Mesothelial cell of epicardium (in vitro differentiated cells): ENCODE measurements around the gene ACAT2. TPM values are rescaled to one million over a fixed set of nuclear protein-coding genes. Genes with fewer than 3 reads are reported as not detected.
"Not testable (repeated sequence)": the region's sequence is repeated elsewhere in the genome, so short reads cannot be mapped to it uniquely, and the experiment has no call there.

ENCODE experiments used
- DNase-seq, 2 experiments: peaks; one replicate each; pipeline ENCODE4 v3.0.0; 2021; ENCODE audit warnings: low spot score in 2 of 2; ENCODE audit not compliant: unreplicated experiment in 2 of 2
- H3K27ac Mint-ChIP-seq: 2 replicates; pipeline ENCODE4 v1.8.0; 2021; ENCODE audit warnings: mixed read lengths
- H3K27me3 Mint-ChIP-seq: 2 replicates; pipeline ENCODE4 v1.8.0; 2021; ENCODE audit warnings: low read depth, mixed read lengths
- H3K36me3 Mint-ChIP-seq: 2 replicates; pipeline ENCODE4 v1.8.0; 2021; ENCODE audit warnings: mixed read lengths
- H3K4me1 Mint-ChIP-seq: 2 replicates; pipeline ENCODE4 v1.8.0; 2021; ENCODE audit warnings: mixed read lengths
- H3K4me3 Mint-ChIP-seq: 2 replicates; pipeline ENCODE4 v1.8.0; 2021; ENCODE audit warnings: mild to moderate bottlenecking, moderate library complexity, mixed read lengths
- H3K9me3 Mint-ChIP-seq: 2 replicates; pipeline ENCODE4 v1.8.0; 2021; ENCODE audit warnings: mixed read lengths
- CTCF ChIP-seq: fragments of 200-600 bp; sonication (generic); IDR thresholded peaks from one replicate; pipeline ENCODE4 v1.5.0; 2021; ENCODE audit warnings: antibody characterized with exemption; ENCODE audit not compliant: unreplicated experiment
- total RNA-seq: library from RNA; stranded (reverse); gene quantifications from 3 replicates; pipeline ENCODE4 v1.2.1, GENCODE V29; 2021

ACAT2 gene
- total RNA-seq, 1 donor from 2014 or later = 35.8 TPM

- H3K4me3 Mint-ChIP-seq = no peak overlapping the region
- no peaks in the 10 kb centered on the region for H3K27me3 Mint-ChIP-seq
- no peak for TF ChIP-seq CTCF
- peaks cover 3% of the 10 kb centered on the region for H3K36me3 Mint-ChIP-seq
- no peaks in the 10 kb centered on the region for H3K9me3 Mint-ChIP-seq
- no peaks in the 10 kb centered on the region for H3K4me1 Mint-ChIP-seq
- DNase-seq = no peak
- H3K27ac Mint-ChIP-seq = no peak overlapping the region
Measured at GRCh38 chr6:159716247-159717096, 45.4 kb upstream of the ACAT2 start.

- Mint-ChIP-seq H3K9me3 (peaks cover 11% of the 10 kb centered on the region), H3K36me3 (peaks cover 17% of the 10 kb centered on the region), H3K4me1 (no peaks in the 10 kb centered on the region), H3K27ac (no peak overlapping the region), H3K27me3 (no peaks in the 10 kb centered on the region), H3K4me3 (no peak overlapping the region)
- no peak for DNase-seq
- TF ChIP-seq CTCF = no peak
Measured at GRCh38 chr6:159718634-159719033, 43.2 kb upstream of the ACAT2 start.

GRCh38 chr6:159719287-159719686 lies 42.6 kb upstream of the ACAT2 start:
- Mint-ChIP-seq H3K36me3 (peaks cover 23% of the 10 kb centered on the region), H3K27me3 (no peaks in the 10 kb centered on the region), H3K4me3 (no peak overlapping the region), H3K9me3 (peaks cover 11% of the 10 kb centered on the region), H3K4me1 (no peaks in the 10 kb centered on the region), H3K27ac (no peak overlapping the region)
- TF ChIP-seq CTCF = no peak
- DNase-seq = no peak

GRCh38 chr6:159720708-159721107 lies 41.1 kb upstream of the ACAT2 start:
- H3K27ac Mint-ChIP-seq = no peak overlapping the region
- no peak for DNase-seq
- peaks cover 20% of the 10 kb centered on the region for H3K36me3 Mint-ChIP-seq
- H3K4me3 Mint-ChIP-seq = no peak overlapping the region
- peaks cover 11% of the 10 kb centered on the region for H3K9me3 Mint-ChIP-seq
- no peaks in the 10 kb centered on the region for H3K4me1 Mint-ChIP-seq
- no peaks in the 10 kb centered on the region for H3K27me3 Mint-ChIP-seq
- peak; percentile 67 for TF ChIP-seq CTCF

- DNase-seq, H3K4me1 Mint-ChIP-seq, H3K4me3 Mint-ChIP-seq, H3K27ac Mint-ChIP-seq, H3K27me3 Mint-ChIP-seq: not testable (repeated sequence)
- H3K36me3 Mint-ChIP-seq = peaks cover 20% of the 10 kb centered on the region
- H3K9me3 Mint-ChIP-seq = peaks cover 11% of the 10 kb centered on the region
Measured at GRCh38 chr6:159721981-159722380, 39.9 kb upstream of the ACAT2 start.

- H3K36me3 Mint-ChIP-seq = peaks cover 20% of the 10 kb centered on the region
- H3K27me3 Mint-ChIP-seq = no peaks in the 10 kb centered on the region
- H3K9me3 Mint-ChIP-seq = peaks cover 11% of the 10 kb centered on the region
- H3K4me1 Mint-ChIP-seq = peaks cover 7% of the 10 kb centered on the region
- no peak overlapping the region for H3K27ac Mint-ChIP-seq
- no peak for TF ChIP-seq CTCF
- no peak overlapping the region for H3K4me3 Mint-ChIP-seq
- DNase-seq = no peak
Measured at GRCh38 chr6:159722655-159723054, 39.2 kb upstream of the ACAT2 start.
